D721Med (cell line): Measurements from ENCODE around the gene TMEM125.

ENCODE experiments used
- DNase-seq: peaks from one replicate; pipeline ENCODE4 v3.0.0; 2011; ENCODE audit warnings: low spot score; ENCODE audit not compliant: insufficient read length
- FAIRE-seq: peaks from 2 replicates; lab custom pipeline; 2011; peaks lifted over from hg19 to GRCh38; lab: Jason Lieb, UNC
- TF ChIP-seq, protein P1 (sequence below): IDR thresholded peaks from 2 replicates; pipeline ENCODE4 v1.5.1; 2012; ENCODE audit warnings: mild to moderate bottlenecking, control low read depth; ENCODE audit not compliant: insufficient read depth; ENCODE audit errors: missing control alignments

TMEM125 gene

DNA sequence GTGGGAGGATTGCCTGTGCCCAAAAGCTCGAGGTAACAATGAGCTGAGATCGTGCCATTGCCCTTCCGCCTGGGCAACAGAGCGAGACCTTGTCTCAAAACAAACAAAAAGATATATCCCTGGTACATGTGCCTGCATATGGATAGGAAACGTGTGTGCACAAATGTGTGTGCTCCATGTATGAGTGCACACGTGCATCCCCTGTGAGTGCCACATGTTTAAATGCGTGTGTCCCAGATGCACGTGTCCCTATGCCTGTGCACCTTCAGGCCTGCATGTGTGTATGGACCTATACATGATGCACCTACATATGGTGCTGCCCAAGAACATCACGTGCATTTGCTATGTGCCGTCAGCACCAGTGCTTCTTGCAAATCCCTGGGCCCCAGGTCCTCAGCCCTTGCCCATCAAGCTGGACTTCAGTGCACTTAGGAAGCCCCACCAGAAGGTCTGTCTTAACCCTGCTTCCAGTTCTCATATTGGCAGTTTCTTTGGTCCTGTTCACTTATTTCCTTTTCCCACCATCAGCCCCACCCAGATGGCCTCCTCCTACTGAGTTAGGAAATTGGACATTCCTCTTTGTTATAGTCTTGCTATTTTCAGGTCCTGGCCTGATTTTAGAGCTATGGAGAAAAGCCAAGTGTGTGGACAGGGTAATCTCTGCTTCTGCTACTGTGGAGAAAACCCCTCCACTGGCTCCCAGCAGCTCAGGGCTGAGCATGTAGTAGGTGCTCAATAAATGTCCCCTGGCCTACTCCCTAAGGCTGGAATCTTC, 46.4 kb downstream of the TMEM125 start:
- TF ChIP-seq, protein P1, sequence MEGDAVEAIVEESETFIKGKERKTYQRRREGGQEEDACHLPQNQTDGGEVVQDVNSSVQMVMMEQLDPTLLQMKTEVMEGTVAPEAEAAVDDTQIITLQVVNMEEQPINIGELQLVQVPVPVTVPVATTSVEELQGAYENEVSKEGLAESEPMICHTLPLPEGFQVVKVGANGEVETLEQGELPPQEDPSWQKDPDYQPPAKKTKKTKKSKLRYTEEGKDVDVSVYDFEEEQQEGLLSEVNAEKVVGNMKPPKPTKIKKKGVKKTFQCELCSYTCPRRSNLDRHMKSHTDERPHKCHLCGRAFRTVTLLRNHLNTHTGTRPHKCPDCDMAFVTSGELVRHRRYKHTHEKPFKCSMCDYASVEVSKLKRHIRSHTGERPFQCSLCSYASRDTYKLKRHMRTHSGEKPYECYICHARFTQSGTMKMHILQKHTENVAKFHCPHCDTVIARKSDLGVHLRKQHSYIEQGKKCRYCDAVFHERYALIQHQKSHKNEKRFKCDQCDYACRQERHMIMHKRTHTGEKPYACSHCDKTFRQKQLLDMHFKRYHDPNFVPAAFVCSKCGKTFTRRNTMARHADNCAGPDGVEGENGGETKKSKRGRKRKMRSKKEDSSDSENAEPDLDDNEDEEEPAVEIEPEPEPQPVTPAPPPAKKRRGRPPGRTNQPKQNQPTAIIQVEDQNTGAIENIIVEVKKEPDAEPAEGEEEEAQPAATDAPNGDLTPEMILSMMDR, result no peak
- DNase-seq, result no peak
- FAIRE-seq, result no peak

DNA sequence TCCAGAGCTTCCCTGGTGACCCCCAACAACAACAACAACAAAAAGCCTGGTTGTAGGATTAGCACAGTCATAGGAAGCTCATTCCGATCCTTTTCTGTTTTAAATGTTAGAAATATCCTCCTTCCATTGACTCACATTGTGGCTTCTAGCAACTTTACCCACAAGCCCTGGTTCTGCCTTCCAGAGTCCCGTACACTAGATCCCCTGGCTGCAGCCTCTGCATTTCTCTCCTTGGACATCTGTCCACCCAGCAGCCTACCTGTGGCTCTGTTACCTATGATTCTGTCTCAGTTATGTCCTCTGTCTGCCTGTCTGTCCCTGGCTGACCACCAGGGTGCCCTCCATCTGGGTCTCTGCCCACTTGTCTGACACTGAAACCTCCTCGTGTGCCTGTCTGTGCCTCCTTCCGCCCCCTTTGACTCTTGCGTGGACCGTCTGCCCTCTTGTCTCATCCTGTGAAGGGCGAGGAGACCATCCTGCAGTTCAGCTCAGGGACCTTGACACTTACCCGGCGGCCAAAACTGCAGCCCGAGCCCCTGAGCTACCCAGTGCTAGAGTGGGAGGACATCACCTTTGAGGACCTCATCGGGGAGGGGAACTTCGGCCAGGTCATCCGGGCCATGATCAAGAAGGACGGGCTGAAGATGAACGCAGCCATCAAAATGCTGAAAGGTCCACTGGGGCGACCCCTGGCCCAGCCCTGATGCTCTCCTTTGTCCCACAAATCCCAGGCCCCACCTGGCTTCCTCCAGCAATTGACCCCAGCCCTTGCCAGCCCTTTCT, 47.1 kb downstream of the TMEM125 start:
- no peak for DNase-seq
- TF ChIP-seq, protein P1, result no peak
- no peak for FAIRE-seq

DNA sequence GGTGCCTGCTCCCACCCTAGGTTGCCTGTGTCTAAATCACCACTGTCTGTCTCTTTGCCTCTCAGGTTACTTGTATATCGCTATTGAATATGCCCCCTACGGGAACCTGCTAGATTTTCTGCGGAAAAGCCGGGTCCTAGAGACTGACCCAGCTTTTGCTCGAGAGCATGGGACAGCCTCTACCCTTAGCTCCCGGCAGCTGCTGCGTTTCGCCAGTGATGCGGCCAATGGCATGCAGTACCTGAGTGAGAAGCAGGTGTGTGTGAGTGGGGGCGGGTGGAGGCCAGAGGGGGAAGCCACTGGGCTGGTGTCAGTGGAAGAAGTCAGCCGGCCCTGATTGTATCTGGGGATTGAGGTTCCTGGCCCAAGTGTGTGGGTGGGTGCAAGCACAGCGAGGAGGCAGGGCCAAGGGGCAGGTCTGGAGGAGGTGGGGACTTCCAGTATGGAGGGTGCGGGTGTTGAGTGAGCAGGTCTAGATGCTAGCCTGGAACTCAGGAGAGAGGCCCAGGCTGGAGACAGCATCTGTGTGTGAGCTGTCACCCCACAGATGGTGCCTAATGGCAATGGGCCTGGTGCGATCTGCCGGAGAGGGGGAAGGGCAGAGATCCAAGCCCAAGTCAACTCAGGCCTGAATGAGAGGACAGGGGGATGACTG, 48.2 kb downstream of the TMEM125 start:
- DNase-seq (no peak), FAIRE-seq (no peak)
- TF ChIP-seq, protein P1, result no peak

DNA sequence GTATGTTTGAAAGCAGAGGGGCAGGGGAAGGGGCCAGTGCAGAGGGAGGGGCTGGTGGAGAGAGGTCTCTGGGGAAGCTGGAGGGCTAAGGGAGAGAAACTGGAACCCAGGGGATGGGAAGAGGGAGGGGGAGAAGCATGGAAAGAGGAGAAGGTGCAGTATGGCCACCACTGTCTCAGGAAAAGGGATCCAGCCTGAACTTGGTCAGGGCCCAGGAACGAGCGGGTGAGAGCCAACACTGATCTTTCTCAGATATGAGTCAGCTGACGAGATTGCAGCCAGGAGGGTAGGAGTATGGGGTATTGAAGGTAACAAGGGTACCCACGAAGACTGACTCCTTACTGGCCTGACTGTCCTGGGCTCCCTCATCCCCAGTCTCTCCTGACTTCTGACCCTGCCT, 49.0 kb downstream of the TMEM125 start:
- DNase-seq (no peak), FAIRE-seq (no peak)
- TF ChIP-seq, protein P1, result no peak

DNA sequence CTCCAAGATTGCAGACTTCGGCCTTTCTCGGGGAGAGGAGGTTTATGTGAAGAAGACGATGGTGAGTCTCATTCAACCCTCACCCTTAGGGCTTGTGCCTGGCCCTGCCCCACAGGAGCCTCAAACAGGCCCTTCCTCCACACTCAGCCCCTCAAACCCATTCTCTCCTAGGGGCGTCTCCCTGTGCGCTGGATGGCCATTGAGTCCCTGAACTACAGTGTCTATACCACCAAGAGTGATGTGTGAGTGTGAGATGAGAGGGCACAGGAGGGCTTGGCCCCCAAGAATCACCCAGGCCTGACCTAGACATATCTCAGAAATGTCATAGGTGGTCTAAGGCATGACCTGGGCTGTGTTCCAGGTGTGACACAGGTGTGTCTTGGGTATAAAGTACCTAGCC, 49.5 kb downstream of the TMEM125 start:
- DNase-seq (no peak), FAIRE-seq (no peak)
- TF ChIP-seq, protein P1, result no peak

- TF ChIP-seq, protein P1, result no peak
- FAIRE-seq (no peak), DNase-seq (no peak)
Observed at GRCh38 chr1:43319766-43320165, 50.0 kb downstream of the TMEM125 start.
